ENCODE measurements around the gene STAP2.

- no peak for TF ChIP-seq CTCF (IDR thresholded peaks at IDR 0.05; ENCODE audit: low read length)
- no peak for TF ChIP-seq EZH2 (IDR thresholded peaks at IDR 0.05; ENCODE audit: borderline replicate concordance, low read length)
Measured at GRCh38 chr19:4323692-4324091, 14.9 kb downstream of the STAP2 start.
